SU-DHL-6 (cell line): Measurements from ENCODE around the gene CCDC180.

Experiments used
- H2AFZ ChIP-seq: fragments of 200-600 bp; sonication (generic); 2 replicates; pipeline ENCODE4 v1.6.1; 2014; ENCODE audit warnings: low read depth, mild to moderate bottlenecking, moderate library complexity, mixed read lengths, antibody characterized with exemption, low read length; ENCODE audit not compliant: severe bottlenecking
- H3F3A ChIP-seq: fragments of 200-600 bp; shearing (Covaris generic); 2 replicates; pipeline ENCODE4 v1.6.0; 2016; ENCODE audit warnings: antibody characterized with exemption, mild to moderate bottlenecking; ENCODE audit not compliant: insufficient read depth
- H3K27ac ChIP-seq: fragments of 200-600 bp; sonication (generic); 2 replicates; pipeline ENCODE4 v1.5.1; 2016; ENCODE audit warnings: low read depth, mild to moderate bottlenecking, low read length, moderate library complexity, mixed read lengths
- H3K27me3 ChIP-seq: fragments of 200-600 bp; sonication (generic), shearing (Covaris generic); 2 replicates; pipeline ENCODE4 v1.6.0; 2014; ENCODE audit warnings: mild to moderate bottlenecking, low read length
- H3K36me3 ChIP-seq: fragments of 200-600 bp; sonication (generic); 2 replicates; pipeline ENCODE4 v1.6.1; 2014; ENCODE audit warnings: mild to moderate bottlenecking, low read length, mixed read lengths
- H3K4me2 ChIP-seq: fragments of 300-600, 200-600 bp; shearing (Covaris generic), sonication (generic); 2 replicates; pipeline ENCODE4 v1.6.0; 2014; ENCODE audit warnings: low read length, low read depth, mild to moderate bottlenecking; ENCODE audit not compliant: poor library complexity, severe bottlenecking
- H3K4me3 ChIP-seq: fragments of 200-600 bp; sonication (generic); 2 replicates; pipeline ENCODE4 v1.5.1; 2014; ENCODE audit warnings: antibody characterized with exemption, low read length, mild to moderate bottlenecking, mixed read lengths; ENCODE audit not compliant: insufficient read depth, poor library complexity, severe bottlenecking
- H3K79me2 ChIP-seq: fragments of 200-600 bp; sonication (generic); 2 replicates; pipeline ENCODE4 v1.6.1; 2014; ENCODE audit warnings: mild to moderate bottlenecking, low read length, moderate library complexity; ENCODE audit not compliant: insufficient read depth
- H3K9ac ChIP-seq: fragments of 200-600 bp; sonication (generic); 2 replicates; pipeline ENCODE4 v1.7.0; 2014; ENCODE audit warnings: mild to moderate bottlenecking, low read length
- H3K9me2 ChIP-seq: fragments of 200-600 bp; sonication (generic); replicated peaks from 2 replicates; pipeline ENCODE4 v1.6.1; 2014; ENCODE audit warnings: low read length; ENCODE audit not compliant: insufficient read depth
- H3K9me3 ChIP-seq: fragments of 200-600 bp; sonication (generic); 2 replicates; pipeline ENCODE4 v1.6.1; 2014; ENCODE audit warnings: low read length, mixed read lengths; ENCODE audit not compliant: insufficient read depth
- H4K20me1 ChIP-seq: fragments of 200-600 bp; sonication (generic); 2 replicates; pipeline ENCODE4 v1.6.1; 2014; ENCODE audit warnings: low read depth, mild to moderate bottlenecking, antibody characterized with exemption, low read length, moderate library complexity, mixed read lengths
- CTCF ChIP-seq: fragments of 200-600 bp; sonication (generic); IDR thresholded peaks from one replicate; pipeline ENCODE4 v1.5.1; 2017; ENCODE audit warnings: antibody characterized with exemption, mild to moderate bottlenecking, low read length, moderate library complexity; ENCODE audit not compliant: insufficient read depth, poor library complexity, severe bottlenecking
- EZH2phosphoT487 ChIP-seq: fragments of 200-600 bp; sonication (generic), shearing (Covaris generic); conservative IDR thresholded peaks from 2 replicates; pipeline ENCODE4 v1.6.1; 2018; ENCODE audit warnings: mild to moderate bottlenecking, antibody characterized with exemption, low read length, moderate library complexity, mixed read lengths

Gene CCDC180

GRCh38 chr9:97283768-97284167, 23.7 kb upstream of the CCDC180 start:
- Histone ChIP-seq H3K9me3 (peaks cover 3% of the 10 kb centered on the region; the same call in 1 of the 2 replicates), H3K9ac (no peak overlapping the region), H3K27ac (no peak overlapping the region), H3K9me2 (no peaks in the 10 kb centered on the region), H3K79me2 (no peaks in the 10 kb centered on the region), H3K4me2 (no peak overlapping the region), H3K36me3 (peaks cover 13% of the 10 kb centered on the region), H3F3A (no peaks in the 10 kb centered on the region), H3K27me3 (no peaks in the 10 kb centered on the region), H3K4me3 (no peak overlapping the region), H4K20me1 (no peaks in the 10 kb centered on the region), H2AFZ (no peak overlapping the region)
- TF ChIP-seq CTCF (no peak), EZH2phosphoT487 (no peak)

GRCh38 chr9:97284798-97285197, 22.7 kb upstream of the CCDC180 start:
- Histone ChIP-seq H3K36me3 (peaks cover 13% of the 10 kb centered on the region), H3K4me3 (no peak overlapping the region), H3K27me3 (no peaks in the 10 kb centered on the region), H3K9me2 (no peaks in the 10 kb centered on the region), H3F3A (no peaks in the 10 kb centered on the region), H3K27ac (no peak overlapping the region), H2AFZ (no peak overlapping the region), H3K9ac (no peak overlapping the region), H3K4me2 (no peak overlapping the region), H3K9me3 (peaks cover 3% of the 10 kb centered on the region; the same call in 1 of the 2 replicates), H3K79me2 (no peaks in the 10 kb centered on the region), H4K20me1 (no peaks in the 10 kb centered on the region)
- no peak for TF ChIP-seq EZH2phosphoT487
- TF ChIP-seq CTCF, result no peak

- Histone ChIP-seq H3K4me3 (no peak overlapping the region), H3K9ac (no peak overlapping the region), H3K79me2 (no peaks in the 10 kb centered on the region), H3K9me2 (no peaks in the 10 kb centered on the region), H4K20me1 (no peaks in the 10 kb centered on the region), H3K27ac (no peak overlapping the region), H3K36me3 (no peaks in the 10 kb centered on the region), H3K9me3 (no peaks in the 10 kb centered on the region), H2AFZ (no peak overlapping the region), H3K27me3 (no peaks in the 10 kb centered on the region), H3F3A (no peaks in the 10 kb centered on the region), H3K4me2 (no peak overlapping the region)
- TF ChIP-seq EZH2phosphoT487, result no peak
- TF ChIP-seq CTCF, result no peak
Observed at GRCh38 chr9:97292200-97292599, 15.3 kb upstream of the CCDC180 start.
